ENCODE results near the gene TAB2.

TAB2 gene

GRCh38 chr6:149318581-149319286 lies 1.2 kb downstream of the TAB2 start:
- POLR2A ChIA-PET: interaction anchor here (2.1 kb wide), 1 partner anchor 84 kb away, joined by 7 read pairs; no protein-coding TSS in a partner anchor
- H3K4me1 ChIP-seq (ENCODE audit: control insufficient read depth, insufficient read depth, low read length): peaks cover 14% of the 10 kb centered on the region
- no peak for TF ChIP-seq AEBP2 (tag by site-specific recombination; IDR thresholded peaks at IDR 0.05; ENCODE audit: borderline replicate concordance)
- TF ChIP-seq ZNF654 (tag by site-specific recombination; IDR thresholded peaks at IDR 0.05; ENCODE audit: low read depth): peak; percentile 2; the same call in 1 of the 2 replicates
- no peak for TF ChIP-seq ZXDB (tag by site-specific recombination; IDR thresholded peaks at IDR 0.05)
- no peak for TF ChIP-seq ZBTB49 (tag by site-specific recombination; IDR thresholded peaks at IDR 0.05; ENCODE audit: low read depth)
- no peak for TF ChIP-seq PATZ1 (tag by site-specific recombination; IDR thresholded peaks at IDR 0.05)
- no peak for TF ChIP-seq ZNF560 (tag by site-specific recombination; IDR thresholded peaks at IDR 0.05; ENCODE audit: borderline replicate concordance)
- no peak for TF ChIP-seq ZNF121 (tag by site-specific recombination; IDR thresholded peaks at IDR 0.05)
- peak; percentile 19; the same call in 1 of the 2 replicates for TF ChIP-seq ZBTB48 (tag by site-specific recombination; IDR thresholded peaks at IDR 0.05)
- TF ChIP-seq SCRT2 (tag by site-specific recombination; IDR thresholded peaks at IDR 0.05): peak; percentile 89
- no peak for TF ChIP-seq GLI2 (tag by site-specific recombination; IDR thresholded peaks at IDR 0.05; ENCODE audit: borderline replicate concordance, low read depth)
- TF ChIP-seq ZBTB11 (tag by site-specific recombination; conservative IDR thresholded peaks at IDR 0.05; ENCODE audit: low read depth): no peak
- no peak for TF ChIP-seq ZNF48 (tag by site-specific recombination; IDR thresholded peaks at IDR 0.05)
- TF ChIP-seq PRDM1 (tag by site-specific recombination; IDR thresholded peaks at IDR 0.05): 0 out of 2 replicates have a peak, but pooled peaks have one; percentile 38
- TF ChIP-seq PRDM4 (tag by site-specific recombination; IDR thresholded peaks at IDR 0.05): no peak
- TF ChIP-seq HOXA7 (CRISPR knock-in tag; IDR thresholded peaks at IDR 0.05; ENCODE audit: borderline replicate concordance): no peak
- no peak for TF ChIP-seq ZNF610 (tag by site-specific recombination; IDR thresholded peaks at IDR 0.05; ENCODE audit: borderline replicate concordance)
- TF ChIP-seq ZNF830 (tag by site-specific recombination; IDR thresholded peaks at IDR 0.05; ENCODE audit: low read depth): no peak
- TF ChIP-seq ZNF677 (tag by site-specific recombination; IDR thresholded peaks at IDR 0.05): no peak
- TF ChIP-seq ZNF335 (tag by site-specific recombination; conservative IDR thresholded peaks at IDR 0.05): peak; percentile 70
- 0 out of 2 replicates have a peak, but pooled peaks have one; percentile 18 for TF ChIP-seq ZBTB17 (tag by site-specific recombination; IDR thresholded peaks at IDR 0.05)
- TF ChIP-seq ZNF768 (tag by site-specific recombination; IDR thresholded peaks at IDR 0.05): no peak
- no peak for TF ChIP-seq ZNF2 (tag by site-specific recombination; IDR thresholded peaks at IDR 0.05)
- TF ChIP-seq ZNF404 (tag by site-specific recombination; IDR thresholded peaks at IDR 0.05): no peak
- TF ChIP-seq BCL11B (tag by site-specific recombination; IDR thresholded peaks at IDR 0.05; ENCODE audit: low read depth): no peak

More at GRCh38 chr6:149318581-149319286, 1.2 kb downstream of the TAB2 start:
- H3K9me3 ChIP-seq (ENCODE audit: control insufficient read depth, insufficient read depth, low read depth, low read length): no peaks in the 10 kb centered on the region
- H3K36me3 ChIP-seq (ENCODE audit: control insufficient read depth in 2 of 2, insufficient read depth in 1 of 2, low read length in 2 of 2): no peaks in the 10 kb centered on the region
- CTCF ChIA-PET: interaction anchor here (0.7 kb wide), 1 partner anchor 103 kb away, joined by 3 read pairs; no protein-coding TSS in a partner anchor
- peak overlapping the region; percentile 76 for H3K4me3 ChIP-seq (ENCODE audit: low read depth, low read length)
- H3K27ac ChIP-seq (ENCODE audit: extremely low read depth, low read depth, low read length): peak overlapping the region; percentile 98; the same call in 1 of the 2 replicates
